GM21515 (cell line): ENCODE data around the gene CHD3.
"Not testable (repeated sequence)": the region's sequence is repeated elsewhere in the genome, so short reads cannot be mapped to it uniquely, and the experiment has no call there.

Experiments
- ATAC-seq: cut with Tn5 transposase; IDR thresholded peaks from one replicate; pipeline ENCODE4 v1.9.1; 2021; ENCODE audit not compliant: unreplicated experiment

Gene CHD3

DNA sequence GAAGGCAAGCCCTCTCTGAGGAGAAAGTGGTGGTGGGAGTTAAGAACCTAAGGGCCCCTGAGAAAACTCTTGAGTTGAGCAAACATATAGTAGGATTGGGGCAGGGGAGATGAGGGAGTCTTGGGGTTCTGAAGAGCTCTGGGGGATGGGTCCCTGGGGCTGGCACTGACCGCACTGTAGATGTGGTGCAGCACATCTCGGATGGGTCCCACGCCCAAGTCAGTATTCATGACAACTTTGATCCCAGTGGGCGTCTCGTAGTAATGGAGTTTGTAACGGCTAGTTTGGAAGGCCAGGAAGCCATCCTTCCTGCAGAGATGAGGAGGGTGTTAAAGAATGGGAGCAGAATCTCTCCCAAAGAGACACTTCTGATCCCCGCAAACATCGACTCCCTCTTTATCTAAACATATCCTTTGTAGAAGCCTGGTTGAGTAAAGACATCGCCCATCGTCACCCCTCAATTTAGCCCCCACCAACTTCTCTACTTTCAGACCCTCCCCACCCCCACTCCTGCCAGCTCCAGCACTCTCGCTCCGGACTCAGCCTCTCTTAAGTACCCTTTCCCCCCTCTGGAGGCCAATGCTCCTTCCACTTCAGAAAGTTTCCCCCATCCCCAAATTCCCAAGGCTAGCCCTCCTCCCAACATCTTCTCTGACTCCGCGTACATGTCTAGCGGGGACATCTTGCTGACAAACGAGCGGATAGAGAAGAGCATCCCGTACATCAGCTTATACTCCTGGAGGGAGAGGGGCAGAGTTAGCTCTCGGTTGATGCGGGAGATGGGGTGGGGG lies 42.4 kb downstream of the CHD3 start:
- no peak for ATAC-seq

DNA sequence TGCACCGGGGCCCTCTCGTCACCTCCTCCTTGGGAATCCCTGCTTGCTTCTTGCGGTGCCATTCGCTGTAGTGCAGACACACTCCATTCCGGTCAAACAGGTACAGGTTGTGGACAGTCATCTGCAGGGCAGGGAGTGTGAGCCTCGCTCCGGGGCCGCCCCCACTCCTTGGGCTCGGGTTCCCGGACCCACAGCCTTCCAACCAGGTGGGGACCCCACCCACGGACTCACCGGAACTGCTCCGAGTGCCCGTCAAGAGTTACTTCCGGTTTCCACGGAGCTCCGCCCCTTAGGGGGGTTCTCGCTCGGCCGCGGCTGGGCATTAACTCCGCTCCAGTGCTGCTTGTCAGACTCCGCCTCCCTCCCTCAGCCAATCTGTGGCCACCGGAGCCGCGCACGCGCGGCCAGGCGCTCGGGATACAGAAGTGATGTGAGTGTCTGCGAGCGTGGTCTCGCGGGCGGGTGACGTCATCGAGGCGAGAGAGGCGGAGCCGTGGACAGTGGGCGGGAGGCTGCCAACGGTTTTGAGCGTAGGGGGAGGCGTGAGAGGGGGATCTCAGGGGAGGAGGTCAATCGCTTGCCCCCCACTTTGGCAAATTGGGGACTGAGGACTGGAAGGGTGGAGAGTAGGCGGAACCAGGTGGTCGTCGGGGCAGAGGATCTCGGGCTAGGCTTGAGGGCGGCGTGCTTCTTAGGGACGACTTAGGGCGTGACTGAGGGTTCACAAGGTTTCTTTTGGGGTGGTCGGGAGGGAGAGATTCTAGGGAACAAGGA lies 43.3 kb downstream of the CHD3 start, which contains the start of the genes CNTROB and TRAPPC1:
Gene CNTROB, plus strand, starts transcription at position 498 of the 774 bp plus-strand sequence. CDS start 874 bp downstream, outside the sequence.
Gene TRAPPC1, minus strand, starts transcription at position 238 of the 774 bp plus-strand sequence. Its CDS starts 117 bp downstream, at position 121.
- ATAC-seq = peak; percentile 92

DNA sequence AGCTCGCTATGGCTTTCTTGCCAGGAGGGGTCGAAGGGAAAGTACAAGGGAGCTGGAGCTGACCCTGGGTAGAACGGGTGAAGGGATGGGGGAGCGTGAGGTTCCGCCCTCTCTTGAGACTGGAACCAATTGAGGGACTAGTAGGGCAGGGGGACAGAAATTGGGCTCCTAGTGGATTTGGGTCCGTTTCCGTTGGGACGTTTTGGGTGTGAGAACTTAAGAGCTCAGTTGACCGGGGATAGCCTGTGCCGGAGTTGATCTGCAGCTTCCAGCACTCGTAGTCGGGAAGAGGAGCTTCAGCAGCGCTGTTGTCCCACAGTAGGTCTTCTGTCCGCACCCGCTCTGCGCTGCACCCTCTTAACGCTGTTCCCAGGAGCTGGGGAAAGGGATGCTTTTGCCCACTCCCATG lies 43.9 kb downstream of the CHD3 start:
- peak; percentile 13 for ATAC-seq

DNA sequence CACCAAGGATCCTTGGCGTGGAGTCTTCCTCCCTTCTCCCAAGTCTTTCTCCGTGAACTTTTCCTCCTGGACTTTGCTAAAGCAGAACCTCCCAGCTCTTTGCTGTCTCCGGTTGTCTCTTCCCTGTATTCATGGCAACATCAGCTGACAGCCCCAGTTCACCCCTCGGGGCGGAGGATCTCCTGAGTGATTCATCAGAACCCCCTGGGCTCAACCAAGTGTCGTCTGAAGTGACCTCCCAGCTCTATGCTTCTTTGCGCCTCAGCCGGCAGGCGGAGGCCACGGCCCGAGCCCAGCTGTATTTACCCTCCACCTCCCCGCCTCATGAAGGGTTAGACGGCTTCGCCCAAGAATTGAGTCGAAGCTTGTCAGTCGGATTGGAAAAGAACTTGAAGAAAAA lies 44.4 kb downstream of the CHD3 start:
- no peak for ATAC-seq

DNA sequence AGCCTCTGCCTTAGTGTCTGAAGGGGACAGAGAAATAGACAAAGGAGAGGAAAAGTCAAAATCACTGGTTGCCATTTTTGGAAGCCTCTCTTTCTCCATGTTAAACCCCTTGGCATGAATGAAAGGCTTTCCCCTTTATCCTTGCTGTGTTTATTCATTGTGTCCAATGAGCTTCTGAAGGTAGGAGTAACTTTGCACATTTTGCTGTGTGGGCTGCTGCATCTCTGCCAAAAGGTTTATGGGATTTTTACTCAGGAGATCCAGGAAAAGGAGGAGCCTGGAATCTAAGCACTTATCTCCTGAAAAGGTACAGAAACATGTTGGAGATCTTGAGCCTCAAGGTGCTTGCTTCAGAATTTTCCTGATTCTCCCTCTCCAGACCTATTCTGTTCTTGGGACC lies 47.3 kb downstream of the CHD3 start:
- no peak for ATAC-seq

DNA sequence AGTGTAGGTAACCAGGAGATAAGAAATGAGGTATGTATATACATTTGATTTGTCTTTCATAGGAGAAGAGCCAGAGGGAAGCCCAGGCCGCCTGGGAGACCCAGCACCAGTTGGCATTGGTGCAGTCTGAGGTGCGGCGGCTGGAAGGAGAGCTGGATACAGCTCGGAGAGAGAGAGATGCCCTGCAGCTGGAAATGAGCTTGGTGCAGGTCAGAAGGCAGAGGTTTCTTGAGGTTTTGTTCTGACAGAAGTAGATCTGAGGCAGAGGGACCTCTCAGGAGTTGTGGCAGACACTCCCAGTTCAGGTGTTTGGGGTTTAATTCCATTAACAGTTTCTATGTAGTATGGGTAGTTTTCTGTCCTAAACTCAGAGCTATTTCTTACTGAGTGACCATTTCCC lies 51.4 kb downstream of the CHD3 start:
- ATAC-seq = no peak

DNA sequence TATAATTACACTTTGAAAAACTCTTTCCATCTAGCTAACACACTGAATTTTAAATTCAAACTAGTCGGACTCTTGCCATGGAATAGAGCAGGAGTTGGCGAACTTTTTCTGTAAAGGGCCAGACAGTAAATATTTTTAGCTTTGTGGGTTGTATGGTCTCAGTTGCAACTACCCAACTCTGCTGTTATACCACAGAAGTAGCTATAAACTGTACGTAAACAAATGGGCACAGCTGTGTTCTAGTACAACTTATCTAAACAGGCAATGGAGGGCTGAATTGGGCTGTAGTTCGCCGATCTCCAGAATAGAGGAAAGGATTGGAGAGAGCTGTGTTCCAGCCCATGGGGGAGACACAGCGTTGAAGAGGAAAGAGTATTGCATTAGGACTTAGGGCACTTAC lies 52.2 kb downstream of the CHD3 start:
- no peak for ATAC-seq

DNA sequence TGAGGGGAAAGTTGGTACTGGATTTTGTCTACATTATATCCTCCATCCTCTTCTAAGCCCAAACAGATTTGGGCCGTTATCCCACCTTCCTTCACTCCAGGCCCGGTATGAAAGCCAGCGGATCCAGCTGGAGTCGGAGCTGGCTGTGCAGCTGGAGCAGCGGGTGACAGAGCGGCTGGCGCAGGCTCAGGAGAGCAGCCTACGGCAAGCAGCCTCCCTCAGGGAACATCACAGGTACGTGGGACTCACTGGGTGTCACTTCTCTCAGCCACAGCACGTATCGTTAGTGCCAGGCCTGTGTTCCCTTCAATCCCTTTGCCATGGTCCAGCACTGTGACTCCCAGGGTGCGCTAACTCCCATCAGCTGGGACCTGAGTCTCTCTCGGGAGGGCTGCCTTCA lies 54.7 kb downstream of the CHD3 start:
- no peak for ATAC-seq

DNA sequence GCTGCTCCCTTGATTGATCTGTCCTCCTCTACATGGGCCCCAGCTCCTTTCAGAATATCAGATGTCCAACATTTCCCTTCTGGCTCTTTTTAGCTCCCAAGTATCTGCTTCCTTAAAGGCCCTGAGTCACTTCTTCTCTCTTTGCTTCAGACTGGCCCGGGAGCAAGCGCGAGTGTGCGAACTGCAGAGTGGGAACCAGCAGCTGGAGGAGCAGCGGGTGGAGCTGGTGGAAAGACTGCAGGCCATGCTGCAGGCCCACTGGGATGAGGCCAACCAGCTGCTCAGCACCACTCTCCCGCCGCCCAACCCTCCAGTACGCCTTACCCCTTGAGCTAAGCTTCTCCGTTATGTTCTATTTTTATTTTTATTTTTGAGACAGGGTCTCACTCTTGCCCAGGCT lies 55.7 kb downstream of the CHD3 start:
- no peak for ATAC-seq

DNA sequence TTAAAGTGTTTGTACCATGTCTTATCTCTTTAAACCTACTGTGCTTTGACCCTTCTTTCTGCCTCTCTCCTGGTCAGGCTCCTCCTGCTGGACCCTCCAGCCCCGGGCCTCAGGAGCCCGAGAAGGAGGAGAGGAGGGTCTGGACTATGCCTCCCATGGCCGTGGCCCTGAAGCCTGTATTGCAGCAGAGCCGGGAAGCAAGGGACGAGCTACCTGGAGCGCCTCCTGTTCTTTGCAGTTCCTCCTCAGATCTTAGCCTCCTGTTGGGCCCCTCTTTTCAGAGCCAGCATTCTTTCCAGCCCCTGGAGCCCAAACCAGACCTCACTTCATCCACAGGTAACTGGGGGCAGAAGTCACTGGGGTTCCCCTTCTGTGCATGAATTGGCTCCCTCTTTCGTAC lies 57.1 kb downstream of the CHD3 start:
- ATAC-seq = no peak

DNA sequence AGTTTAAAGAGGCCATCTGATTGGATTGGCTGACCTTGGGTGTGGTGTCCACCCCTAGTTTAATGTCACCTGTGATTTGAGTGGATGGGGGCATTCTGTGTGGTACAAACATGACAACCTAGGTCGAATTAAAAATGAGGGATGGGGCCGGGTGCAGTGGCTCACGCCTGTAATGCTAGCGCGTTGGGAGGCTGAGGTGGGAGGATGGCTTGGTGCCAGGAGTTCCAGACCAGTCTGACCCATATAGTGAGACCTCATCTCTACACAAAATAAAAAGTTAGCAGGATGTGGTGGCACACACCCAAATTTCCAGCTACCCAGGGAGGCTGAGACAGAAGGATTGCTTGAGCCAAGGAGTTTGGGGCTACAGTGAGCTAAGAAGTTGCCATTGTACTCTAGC lies 57.9 kb downstream of the CHD3 start:
- no peak for ATAC-seq

DNA sequence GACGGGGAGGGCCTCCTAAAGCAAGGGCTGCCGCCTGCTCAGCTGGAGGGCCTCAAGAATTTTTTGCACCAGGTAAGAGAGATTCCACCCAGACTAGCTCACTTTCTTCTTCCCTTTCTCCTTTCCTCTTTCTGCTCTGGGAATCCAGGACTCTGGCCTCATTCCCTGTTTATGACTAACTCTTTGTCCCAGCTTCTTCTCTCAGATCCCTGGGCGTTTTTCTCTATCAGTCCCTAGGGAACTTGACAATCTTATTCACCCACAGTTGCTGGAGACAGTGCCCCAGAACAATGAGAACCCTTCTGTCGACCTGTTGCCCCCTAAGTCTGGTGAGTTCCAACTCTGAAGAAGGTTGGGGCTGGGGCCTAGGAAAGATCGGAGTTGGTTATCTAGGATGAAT lies 59.1 kb downstream of the CHD3 start:
- no peak for ATAC-seq

DNA sequence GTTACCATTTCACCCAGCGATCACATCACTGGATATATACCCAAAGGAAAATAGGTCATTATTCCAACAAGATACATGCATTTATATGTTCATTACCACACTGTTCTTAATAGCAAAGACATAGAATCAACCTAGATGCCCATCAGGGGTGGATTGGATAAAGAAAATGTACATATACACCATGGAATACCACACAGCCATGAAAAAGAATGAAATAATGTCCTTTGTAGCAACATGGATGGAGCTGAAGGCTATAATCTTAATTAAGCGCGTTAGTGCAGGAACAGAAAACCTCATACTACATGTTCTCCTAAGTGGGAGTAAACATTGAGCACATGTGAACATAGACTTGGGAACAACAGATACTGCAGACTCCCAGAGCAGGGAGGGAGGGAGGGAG lies 62.0 kb downstream of the CHD3 start:
- no peak for ATAC-seq

DNA sequence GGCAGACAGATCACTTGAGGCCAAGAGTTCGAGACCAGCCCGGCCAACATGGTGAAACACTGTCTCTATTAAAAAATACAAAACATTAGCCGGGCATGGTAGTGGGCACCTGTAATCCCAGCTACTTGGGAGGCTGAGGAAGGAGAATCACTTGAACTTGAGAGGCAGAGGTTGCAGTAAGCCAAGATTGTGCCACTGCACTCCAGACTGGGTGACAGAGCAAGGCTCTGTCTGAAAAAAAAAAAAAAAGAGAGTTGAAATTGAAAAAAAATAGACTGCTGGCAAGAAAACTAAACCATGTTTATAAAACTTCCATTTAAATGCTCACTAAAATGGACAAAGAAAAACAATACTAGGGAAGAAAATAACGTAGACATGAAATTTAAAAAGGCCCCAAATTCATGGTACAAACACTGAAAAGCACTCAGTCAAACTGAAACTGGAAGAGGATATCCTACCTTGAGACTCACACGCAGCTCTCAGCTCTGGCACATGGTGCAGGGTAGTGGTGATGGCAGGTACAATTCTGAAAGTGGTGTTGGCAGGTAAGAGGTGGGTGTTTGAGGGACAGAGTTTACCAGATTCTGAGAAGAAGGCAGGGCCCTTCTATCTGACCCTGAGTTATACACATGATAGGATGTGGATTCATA lies 62.7 kb downstream of the CHD3 start:
- ATAC-seq = no peak

DNA sequence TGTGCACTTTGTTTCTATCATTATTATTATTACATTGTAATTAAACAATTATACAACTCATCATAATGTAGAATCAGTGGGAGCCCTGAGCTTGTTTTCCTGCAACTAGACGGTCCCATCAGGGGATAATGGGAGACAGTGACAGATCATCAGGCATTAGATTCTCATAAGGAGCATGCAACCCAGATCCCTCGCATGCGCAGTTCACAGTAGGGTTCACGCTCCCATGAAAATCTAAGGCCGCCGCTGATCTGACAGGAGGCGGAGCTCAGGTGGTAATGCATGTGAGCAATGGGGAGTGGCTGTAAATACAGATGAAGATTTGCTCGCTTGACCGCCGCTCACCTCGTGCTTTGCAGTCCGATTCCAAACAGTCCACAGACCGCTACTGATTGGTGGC lies 64.7 kb downstream of the CHD3 start:
- ATAC-seq = not testable (repeated sequence)

DNA sequence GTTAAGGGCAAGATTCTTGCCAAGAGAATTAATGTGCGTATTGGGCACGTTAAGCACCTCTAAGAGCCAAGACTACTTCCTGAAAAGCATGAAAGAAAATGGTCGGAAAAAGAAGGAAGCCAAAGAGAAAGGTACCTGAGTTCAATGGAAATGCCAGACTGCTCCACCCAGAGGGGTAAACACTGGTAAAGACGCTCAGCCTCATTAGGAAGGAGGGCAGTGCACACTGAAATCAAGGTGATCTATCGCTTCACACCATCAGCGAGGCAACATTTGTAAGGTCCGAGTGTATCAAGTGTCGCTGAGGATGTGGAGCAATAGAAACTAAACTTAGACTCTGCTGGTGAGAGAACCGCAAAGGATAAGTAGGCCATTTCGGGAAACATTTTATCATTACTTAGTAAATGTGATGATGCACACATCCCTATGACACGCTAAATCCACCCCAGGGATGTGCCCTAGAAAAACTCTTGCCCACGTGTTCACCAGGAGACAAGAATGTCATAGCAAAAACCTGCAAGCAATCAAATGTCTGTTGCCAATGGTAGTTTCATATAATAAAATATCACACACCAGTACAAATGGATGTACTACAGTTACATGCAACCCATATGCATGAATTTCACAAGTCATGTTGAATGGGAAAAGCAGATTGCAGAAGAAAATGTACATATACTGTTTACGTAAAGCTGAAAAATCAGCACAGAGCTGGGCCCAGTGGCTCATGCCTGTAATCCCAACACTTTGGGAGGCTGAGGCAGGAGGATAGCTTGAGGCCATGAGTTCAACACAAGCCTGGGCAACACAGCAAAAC lies 67.0 kb downstream of the CHD3 start:
- no peak for ATAC-seq

DNA sequence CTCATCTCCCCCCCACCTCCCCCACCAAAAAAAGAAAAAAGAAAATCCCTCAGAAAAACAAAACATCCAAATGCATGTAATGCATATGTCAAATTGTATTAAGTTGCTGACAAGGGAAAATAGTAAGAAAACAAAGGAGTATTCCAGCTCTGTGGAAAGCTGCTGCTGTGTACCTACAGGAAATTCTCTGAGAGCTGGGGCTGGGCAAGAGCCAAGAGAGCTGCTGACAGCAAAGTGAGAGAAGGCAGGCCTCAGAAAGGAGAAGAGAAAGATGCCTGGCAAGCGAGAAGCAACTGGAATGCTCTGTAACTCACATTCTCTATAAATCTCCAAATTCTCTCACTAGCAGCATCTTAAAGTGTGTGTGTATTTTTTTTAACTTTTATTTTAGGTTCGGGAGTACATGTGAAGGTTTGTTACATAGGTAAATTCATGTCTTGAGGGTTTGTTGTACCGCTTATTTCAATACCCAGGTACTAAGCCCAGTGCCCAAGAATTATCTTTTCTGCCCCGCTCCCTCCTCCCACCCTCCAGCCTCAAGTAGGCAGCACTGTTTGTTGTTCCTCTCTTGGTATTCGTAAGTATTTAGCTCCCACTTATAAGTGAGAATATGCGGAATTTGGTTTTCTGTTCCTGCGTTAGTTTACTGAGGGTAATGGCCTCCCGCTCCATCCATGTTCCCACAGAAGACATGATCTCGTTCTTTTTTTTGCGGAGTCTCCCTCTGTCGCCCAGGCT lies 67.8 kb downstream of the CHD3 start:
- ATAC-seq = no peak

DNA sequence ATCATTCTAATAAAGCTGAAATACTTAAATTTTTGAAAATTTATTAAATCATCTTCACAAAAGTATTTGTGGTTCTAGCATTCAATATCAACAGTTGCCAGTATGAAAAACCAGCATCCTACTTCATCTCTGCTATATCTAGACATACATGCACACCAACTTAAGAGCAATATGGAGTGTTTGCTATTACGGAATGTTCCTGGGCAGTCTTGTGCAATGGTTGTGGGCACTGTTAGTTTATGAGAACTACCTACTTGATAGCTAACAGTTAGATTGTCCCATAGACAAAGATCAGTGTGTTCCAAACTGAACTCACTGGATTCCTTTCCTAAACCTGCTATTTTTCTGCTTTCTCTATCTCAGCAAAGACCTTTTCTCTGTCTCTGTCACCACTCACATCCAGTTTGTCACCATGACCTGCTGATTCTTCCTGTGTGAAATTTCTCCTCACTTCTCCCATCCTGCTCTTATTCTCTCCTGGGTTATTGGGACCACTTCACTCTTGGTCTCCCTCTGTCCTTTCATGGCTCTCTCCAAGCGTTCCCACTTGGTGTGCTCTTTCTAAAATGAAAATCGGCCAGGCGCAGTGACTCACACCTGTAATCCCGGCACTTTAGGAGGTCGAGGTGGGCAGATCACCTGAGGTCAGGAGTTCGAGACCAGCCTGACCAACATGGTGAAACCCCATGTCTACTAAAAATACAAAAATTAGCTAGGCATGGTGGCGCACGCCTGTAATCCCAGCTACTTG lies 71.1 kb downstream of the CHD3 start:
- no peak for ATAC-seq

DNA sequence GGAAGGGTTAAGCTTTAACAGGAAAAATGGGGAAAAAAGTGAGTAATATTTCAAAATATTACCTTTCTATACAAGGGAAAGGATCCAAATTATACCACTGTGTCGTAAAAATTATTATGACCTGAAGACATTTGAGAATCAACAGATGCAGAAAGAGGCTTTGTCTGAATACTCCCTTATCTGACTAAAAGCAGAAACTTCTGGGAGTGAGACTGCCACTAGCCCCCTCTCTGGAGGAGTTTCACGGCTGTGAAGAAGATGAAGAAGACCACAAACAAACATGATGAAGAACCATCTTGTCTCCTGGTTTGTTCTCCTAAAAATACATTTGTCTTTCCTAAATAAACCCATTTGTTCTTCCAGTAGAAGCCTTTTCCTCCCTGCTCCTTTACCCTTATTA lies 72.8 kb downstream of the CHD3 start:
- ATAC-seq = no peak
